HG03175 (cell line): ENCODE results near the gene PCGF2.

Experiments used
- ATAC-seq: cut with Tn5 transposase; IDR thresholded peaks from one replicate; pipeline ENCODE4 v1.9.1; 2021; ENCODE audit warnings: mild to moderate bottlenecking, moderate library complexity; ENCODE audit not compliant: unreplicated experiment

Gene PCGF2

GRCh38 chr17:38704606-38705522 is 43.3 kb downstream of the PCGF2 start, which contains the start of gene MLLT6:
MLLT6 (plus strand) TSS chr17:38705273; CDS start chr17:38705633, 360 bp downstream.
- no peak for ATAC-seq

GRCh38 chr17:38703742-38704605 is 44.2 kb downstream of the PCGF2 start:
- ATAC-seq: no peak

- ATAC-seq: no peak
These were observed 45.0 kb downstream of the PCGF2 start for GRCh38 chr17:38702916-38703741.

GRCh38 chr17:38702166-38702915 is 45.8 kb downstream of the PCGF2 start:
- peak; percentile 38 for ATAC-seq

- peak; percentile 27 for ATAC-seq
These were observed 46.5 kb downstream of the PCGF2 start for GRCh38 chr17:38701504-38702165.

GRCh38 chr17:38698760-38699159 is 49.4 kb downstream of the PCGF2 start:
- no peak for ATAC-seq

GRCh38 chr17:38697061-38697820 is 50.9 kb downstream of the PCGF2 start:
- no peak for ATAC-seq

GRCh38 chr17:38693700-38694329 is 54.3 kb downstream of the PCGF2 start:
- no peak for ATAC-seq

GRCh38 chr17:38691154-38691553 is 57.0 kb downstream of the PCGF2 start:
- ATAC-seq: no peak

GRCh38 chr17:38690386-38690785 is 57.8 kb downstream of the PCGF2 start:
- ATAC-seq: no peak

GRCh38 chr17:38687286-38687685 is 60.9 kb downstream of the PCGF2 start:
- no peak for ATAC-seq

GRCh38 chr17:38685491-38685890 is 62.6 kb downstream of the PCGF2 start:
- ATAC-seq: no peak
